Heart right ventricle (tissue), 16 donors: ENCODE measurements around the gene CSMD2. TPM values are rescaled to one million over a fixed set of nuclear protein-coding genes. Genes with fewer than 3 reads are reported as not detected.

Experiments used
- ATAC-seq, 8 donors: fragments of 200-7000 bp; cut with Tn5 transposase; one replicate each; pipeline ENCODE4 v1.9.1; 2020; ENCODE audit warnings: mild to moderate bottlenecking in 8 of 8, moderate library complexity in 8 of 8, moderate number of reproducible peaks in 1 of 8
- DNase-seq, 2 donors: peaks; one replicate each; pipeline ENCODE4 v3.0.0-alpha.2; 2020
- H3K27ac ChIP-seq, 10 donors: fragments of 200-600 bp; sonication (generic) in 2 of 10; one replicate each; pipeline versions ENCODE4 v1.5.0 to v1.8.0; 2020 to 2022; ENCODE audit warnings: mild to moderate bottlenecking in 3 of 10
- H3K27me3 ChIP-seq, 7 donors: fragments of 200-600 bp; one replicate each; pipeline ENCODE4 v1.8.0; 2021 to 2022; ENCODE audit warnings: mild to moderate bottlenecking in 2 of 7
- H3K36me3 ChIP-seq, 9 donors: fragments of 200-600 bp; sonication (generic) in 1 of 9; one replicate each; pipeline versions ENCODE4 v1.5.0 to v1.8.0; 2020 to 2022; ENCODE audit warnings: mild to moderate bottlenecking in 2 of 9
- H3K4me1 ChIP-seq, 9 donors: fragments of 200-600 bp; sonication (generic) in 1 of 9; one replicate each; pipeline versions ENCODE4 v1.5.0 to v1.8.0; 2020 to 2022; ENCODE audit warnings: mild to moderate bottlenecking in 4 of 9
- H3K4me3 ChIP-seq, 10 donors: fragments of 200-600 bp; sonication (generic) in 2 of 10; one replicate each; pipeline versions ENCODE4 v1.5.0 to v1.8.0; 2020 to 2022; ENCODE audit warnings: mild to moderate bottlenecking in 7 of 10, moderate library complexity in 2 of 10
- H3K9me3 ChIP-seq, 11 donors: fragments of 200-600 bp in 10 of 11; sonication (generic) in 2 of 11; one replicate each; pipeline versions ENCODE4 v1.5.0 to v1.8.0; 2013 to 2022; ENCODE audit warnings: mild to moderate bottlenecking in 2 of 11, control low read depth in 1 of 11, moderate library complexity in 1 of 11
- CTCF ChIP-seq, 9 donors: fragments of 200-600 bp; sonication (generic) in 2 of 9; IDR thresholded peaks; one replicate each; pipeline versions ENCODE4 v1.5.0 to v1.8.0; 2021 to 2022; ENCODE audit warnings: antibody characterized with exemption in 9 of 9, mild to moderate bottlenecking in 5 of 9, moderate library complexity in 1 of 9
- WGBS, 2 donors: extraction: QIAGEN DNeasy Blood & Tissue Kit; methylation state at CpG; one replicate each; pipeline ENCODE4 v1.1.7; 2013; ENCODE audit warnings: inconsistent platforms in 1 of 2; 5-methylcytosine and 5-hydroxymethylcytosine counted together
- intact Hi-C, 10 donors: fragments of 100-400 bp; cut with DNase I; formaldehyde crosslinking; loops; one replicate each; pipeline versions ENCODE4 v1.11.1 to v1.14.2; 2022
- polyA plus RNA-seq, 2 donors: library from polyadenylated mRNA; stranded (reverse); fragments of 200-250 nt; gene quantifications; one replicate each; pipeline ENCODE4 v1.2.3, GENCODE V29; 2013
- total RNA-seq, 10 donors: library from RNA; stranded (reverse); fragmentation: NEBNext Ultra II Directional in 3 of 10; extraction: Animal tissue kit (Norgen Biotek cat#: 25700) in 3 of 10; gene quantifications; one replicate each; pipeline versions ENCODE4 v1.2.1 to v1.2.4, GENCODE V29; 2021 to 2023
- donor health status: Arrhythmogenic right ventricular cardiomyopathy.
- donor health status: ischemic (EF 13 %, LVEDD 7.1; RV severe dilation, severe dysfunction).
- donor health status: healthy with polysubstance abuse.
- donor health status: DM: no; HTN: yes; CAD: no.
- donor health status: DM: no; HTN: no; CAD: no.
- donor health status: ischemic (EF 25% LVEDD 6.9; RV normal size, moderate dysfunction).
- donor health status: ischemic (EF 25% LVEDD 5.7; RV mildly dilated, moderate dysfunction).
- donor health status: healthy.
- donor health status: DM: yes; HTN: yes; CAD: no.
- donor health status: Ischemic cardiomyopathy.
- donor health status: ischemic (EF 35%, LVEDD 5.7; RV mildly dilated, moderate dysfunction).
- donor health status: nonischemic (EF 11% LVEDD 7.7; RV severe dilation, severe dysfunction).
- donor health status: DM: yes; HTN: yes; CAD: no.
- donor health status: PGD.
- donor health status: ischemic (EF 29% LVEDD 5.4; RV normal size, mild dysfunction).
- donor health status: nonischemic (EF 23%, LVEDD 6.1; RV moderate dilation, normal function).

CSMD2 gene
- total and polyA plus RNA-seq, 12 donors = 0.04 to 0.97 (median 0.14) TPM; not detected in 1

- Histone ChIP-seq H3K4me1 (no peaks in the 10 kb centered on the region), H3K27me3 (peaks cover 0 to 40% (median 23%) of the 10 kb centered on the region in 7 donors), H3K36me3 (no peaks in the 10 kb centered on the region), H3K27ac (no peak overlapping the region), H3K4me3 (no peak overlapping the region), H3K9me3 (no peaks in the 10 kb centered on the region)
- no peak for ATAC-seq
- TF ChIP-seq CTCF (IDR thresholded peaks at IDR 0.05) = no peak
- intact Hi-C loops = no loop called here
- WGBS, 2 donors = 75 to 79% methylated on average over 7 of the region's 7 CpGs
- DNase-seq = no peak
These were observed 449.7 kb downstream of the CSMD2 start for GRCh38 chr1:33715195-33715811.

- Histone ChIP-seq H3K36me3 (no peaks in the 10 kb centered on the region), H3K27me3 (peaks cover 0 to 40% (median 23%) of the 10 kb centered on the region in 7 donors), H3K9me3 (no peaks in the 10 kb centered on the region), H3K27ac (no peak overlapping the region), H3K4me3 (no peak overlapping the region), H3K4me1 (no peaks in the 10 kb centered on the region)
- DNase-seq (no peak), ATAC-seq (no peak)
- no peak for TF ChIP-seq CTCF (IDR thresholded peaks at IDR 0.05)
- intact Hi-C loops = no loop called here
- 91 to 93% methylated on average over 18 of the region's 18 CpGs for WGBS, 2 donors
These were observed 450.6 kb downstream of the CSMD2 start for GRCh38 chr1:33714421-33714820.

- Histone ChIP-seq H3K4me3 (no peak overlapping the region), H3K36me3 (no peaks in the 10 kb centered on the region), H3K9me3 (no peaks in the 10 kb centered on the region), H3K27me3 (peaks cover 0 to 40% (median 23%) of the 10 kb centered on the region in 7 donors), H3K27ac (no peak overlapping the region), H3K4me1 (no peaks in the 10 kb centered on the region)
- intact Hi-C loops = no loop called here
- ATAC-seq = no peak
- 71 to 76% methylated on average over 9 of the region's 9 CpGs for WGBS, 2 donors
- DNase-seq = no peak
- no peak for TF ChIP-seq CTCF (IDR thresholded peaks at IDR 0.05)
These were observed 451.8 kb downstream of the CSMD2 start for GRCh38 chr1:33713058-33713877.

GRCh38 chr1:33712186-33712585 is 452.8 kb downstream of the CSMD2 start:
- H3K27me3 ChIP-seq = peaks cover 0 to 41% (median 25%) of the 10 kb centered on the region in 7 donors
- no peaks in the 10 kb centered on the region for H3K4me1 ChIP-seq
- no peak for ATAC-seq
- no peak for DNase-seq
- no peaks in the 10 kb centered on the region for H3K36me3 ChIP-seq
- intact Hi-C loops = no loop called here
- H3K27ac ChIP-seq = no peak overlapping the region
- WGBS, 2 donors = 47 to 54% methylated on average over 6 of the region's 6 CpGs
- no peak for TF ChIP-seq CTCF (IDR thresholded peaks at IDR 0.05)
- H3K4me3 ChIP-seq = no peak overlapping the region
- no peaks in the 10 kb centered on the region for H3K9me3 ChIP-seq
